NCI-H2171 (cell line): ENCODE results near the gene COLEC12.

Experiments used
- DNase-seq: peaks from one replicate; lab custom pipeline; 2025; lab: John Stamatoyannopoulos, UW

Gene COLEC12

GRCh38 chr18:361100-361732 lies 139.3 kb downstream of the COLEC12 start:
- no peak for DNase-seq

- no peak for DNase-seq
These were observed 139.8 kb downstream of the COLEC12 start for GRCh38 chr18:360676-361075.

GRCh38 chr18:356778-357177 lies 143.7 kb downstream of the COLEC12 start:
- no peak for DNase-seq

GRCh38 chr18:355678-356077 lies 144.8 kb downstream of the COLEC12 start:
- DNase-seq, result no peak

GRCh38 chr18:354471-354870 lies 146.0 kb downstream of the COLEC12 start:
- no peak for DNase-seq

- DNase-seq, result no peak
These were observed 146.5 kb downstream of the COLEC12 start for GRCh38 chr18:354003-354402.

- DNase-seq, result no peak
These were observed 148.1 kb downstream of the COLEC12 start for GRCh38 chr18:352438-352837.

- DNase-seq, result no peak
These were observed 149.4 kb downstream of the COLEC12 start for GRCh38 chr18:350953-351572.

GRCh38 chr18:346600-346999 lies 153.9 kb downstream of the COLEC12 start:
- DNase-seq, result no peak

GRCh38 chr18:341102-341501 lies 159.4 kb downstream of the COLEC12 start:
- DNase-seq, result no peak

- DNase-seq, result no peak
These were observed 160.5 kb downstream of the COLEC12 start for GRCh38 chr18:340044-340443.

- DNase-seq, result no peak
These were observed 161.3 kb downstream of the COLEC12 start for GRCh38 chr18:339200-339599.

- DNase-seq, result no peak
These were observed 163.8 kb downstream of the COLEC12 start for GRCh38 chr18:336713-337112.

GRCh38 chr18:335733-336132 lies 164.8 kb downstream of the COLEC12 start:
- DNase-seq, result no peak

- no peak for DNase-seq
These were observed 165.8 kb downstream of the COLEC12 start for GRCh38 chr18:334575-335132.

- no peak for DNase-seq
These were observed 167.6 kb downstream of the COLEC12 start for GRCh38 chr18:332721-333510.

GRCh38 chr18:332007-332406 lies 168.5 kb downstream of the COLEC12 start:
- DNase-seq, result no peak

GRCh38 chr18:331221-331821 lies 169.2 kb downstream of the COLEC12 start:
- peak; percentile 47 for DNase-seq

GRCh38 chr18:328928-329327 lies 171.6 kb downstream of the COLEC12 start:
- DNase-seq, result no peak

GRCh38 chr18:326846-327245 lies 173.7 kb downstream of the COLEC12 start:
- no peak for DNase-seq

GRCh38 chr18:323253-323622 lies 177.3 kb downstream of the COLEC12 start:
- DNase-seq, result no peak

GRCh38 chr18:321865-322467 lies 178.5 kb downstream of the COLEC12 start:
- no peak for DNase-seq
